ENCODE results near the gene TMPRSS15.

TMPRSS15 gene

DNA sequence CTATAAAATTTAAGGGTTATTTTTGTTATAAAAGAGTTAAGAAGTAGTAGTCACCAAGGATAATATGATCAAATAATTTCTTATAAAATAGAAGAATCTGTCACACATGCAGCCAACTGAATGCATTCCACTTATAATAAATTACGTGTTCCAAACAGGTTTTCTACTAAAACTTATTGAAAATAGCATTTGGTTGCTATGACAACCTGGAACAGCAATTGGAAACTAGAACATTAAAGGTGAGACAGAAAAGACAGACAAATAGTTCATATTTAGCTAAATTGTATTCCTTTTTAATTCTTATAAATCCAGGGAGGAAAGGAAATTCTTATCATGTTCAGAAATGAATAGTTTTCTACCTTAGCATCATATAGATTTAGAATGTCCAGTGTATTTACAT, 168.0 kb downstream of the TMPRSS15 start:
- no peak for DNase-seq

DNA sequence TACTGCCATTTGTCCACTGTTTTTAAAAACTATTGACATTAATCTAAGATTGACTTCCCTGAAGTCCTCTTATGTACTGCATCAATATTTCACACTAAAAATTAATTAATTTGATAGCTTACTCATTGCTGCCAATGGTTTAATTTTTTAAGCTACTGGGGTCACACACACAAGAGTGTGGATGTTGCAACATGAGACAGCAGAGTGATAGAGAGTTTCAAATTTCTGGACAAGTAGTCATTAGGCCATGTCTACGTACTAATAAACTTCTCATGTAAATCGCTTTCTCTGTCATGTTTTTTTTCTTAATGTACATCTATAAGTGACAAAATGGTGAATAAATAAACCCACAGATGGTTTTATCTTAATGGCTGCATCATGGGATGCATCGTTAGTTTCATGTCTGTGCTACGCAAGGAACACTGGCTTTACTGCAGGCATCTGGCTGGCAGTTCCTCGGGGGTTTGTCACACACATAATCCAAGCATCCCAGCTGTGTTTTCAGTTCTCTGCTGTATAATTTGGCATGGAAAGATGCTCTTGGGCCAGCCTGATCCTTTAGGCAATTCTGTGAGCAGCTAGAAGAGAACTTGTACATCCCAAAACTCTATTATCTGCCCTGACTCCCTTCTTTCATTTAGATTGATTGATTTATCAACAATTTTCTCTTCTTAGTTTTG, 175.4 kb downstream of the TMPRSS15 start:
- DNase-seq: no peak

DNA sequence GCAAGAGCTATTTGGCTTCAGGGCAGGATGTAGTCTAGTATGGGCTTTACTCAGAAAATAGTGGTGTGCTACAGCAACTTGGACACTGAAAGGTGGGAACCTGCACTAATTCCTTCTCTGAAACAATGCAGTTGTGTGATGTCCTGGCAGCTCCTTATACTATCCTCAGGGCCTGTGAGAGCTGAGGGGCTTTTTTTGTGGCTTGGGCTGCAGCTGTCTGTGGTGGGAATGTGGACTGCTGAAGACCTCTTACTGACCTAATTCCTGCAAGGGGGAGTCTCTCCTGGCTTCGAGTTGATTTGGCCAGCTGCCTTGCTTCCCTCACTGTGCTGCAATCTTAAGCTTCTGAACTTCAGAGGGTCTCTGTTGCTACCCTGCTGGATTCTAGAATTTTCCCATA, 181.2 kb downstream of the TMPRSS15 start:
- no peak for DNase-seq

DNA sequence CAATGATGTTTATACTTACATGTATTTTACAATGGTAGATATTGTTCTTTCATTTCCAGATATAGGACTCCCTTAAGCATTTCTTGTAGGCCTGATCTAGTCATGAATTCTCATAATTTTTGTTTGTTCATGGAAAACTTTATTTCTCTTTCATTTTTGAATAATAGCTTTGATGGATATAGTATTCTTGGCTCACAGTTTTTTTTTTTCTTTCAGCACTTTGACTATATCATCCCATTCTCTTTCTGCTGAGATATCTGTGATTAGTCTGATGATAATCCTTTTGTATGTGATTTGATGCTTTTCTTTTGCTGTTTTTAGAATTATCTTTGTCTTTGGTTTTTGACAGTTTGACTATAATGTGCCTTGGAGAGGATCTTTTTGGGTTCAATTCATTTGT, 183.1 kb downstream of the TMPRSS15 start:
- no peak for DNase-seq

Measured in NCI-H748 treated with DMSO at 0.1 percent for 48 hours (cell line).